ENCODE data around the gene CCN6. TPM values are rescaled to one million over a fixed set of nuclear protein-coding genes. Genes with fewer than 3 reads are reported as not detected.
A peak's percentile ranks its signal among the peaks of the same experiment; 100 is the strongest.

Gene CCN6
- total RNA-seq, 2 experiments from 2014 or later, result not detected

- Mint-ChIP-seq H3K27ac (no peak overlapping the region), H3K4me3 (no peak overlapping the region), H3K4me1 (peaks cover 41% of the 10 kb centered on the region), H3K36me3 (ENCODE audit: low read depth) (no peaks in the 10 kb centered on the region), H3K9me3 (no peaks in the 10 kb centered on the region), H3K27me3 (no peaks in the 10 kb centered on the region)
- no peak for DNase-seq
- ChIA-PET CTCF (interaction anchor here (1.1 to 3.4 kb wide), 10 partner anchors 10 to 308 kb away, joined by 4 to 34 read pairs (median 6); no protein-coding TSS in a partner anchor), POLR2A (interaction anchor here (0.7 kb wide), 1 partner anchor 1357 kb away, joined by 3 read pairs; no protein-coding TSS in a partner anchor)
Measured at GRCh38 chr6:112017760-112018537, 36.0 kb upstream of the CCN6 start.

GRCh38 chr6:112018619-112019416, 35.1 kb upstream of the CCN6 start:
- Mint-ChIP-seq H3K4me3 (no peak overlapping the region), H3K27me3 (no peaks in the 10 kb centered on the region), H3K27ac (peak overlapping the region; percentile 16), H3K36me3 (ENCODE audit: low read depth) (peaks cover 3% of the 10 kb centered on the region), H3K4me1 (peaks cover 42% of the 10 kb centered on the region), H3K9me3 (peaks cover 4% of the 10 kb centered on the region)
- no peak for DNase-seq
- POLR2A ChIA-PET, result no interaction called here
- CTCF ChIA-PET, result interaction anchor here (1.2 to 3.5 kb wide), 7 partner anchors 8 to 45 kb away, joined by 4 to 34 read pairs (median 9); no protein-coding TSS in a partner anchor

DNA sequence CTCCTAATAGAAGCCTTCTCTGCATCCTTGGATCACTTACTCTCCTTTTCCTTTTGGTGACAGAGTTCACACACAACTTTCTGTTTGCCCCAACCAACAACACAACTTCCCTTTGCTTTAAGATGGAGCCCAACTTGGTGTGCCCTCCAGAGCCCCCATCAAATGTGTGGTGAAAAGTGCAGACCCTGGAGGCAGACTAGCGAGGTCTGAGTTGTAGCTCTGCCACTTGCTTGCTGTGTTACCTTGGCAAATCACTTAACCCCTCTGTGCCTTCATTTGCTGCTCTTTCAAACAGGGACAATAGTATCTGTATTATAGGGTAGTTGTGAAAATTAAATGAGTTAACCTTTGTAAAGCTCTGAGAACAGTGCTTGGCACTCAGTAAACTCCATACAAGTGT, 34.3 kb upstream of the CCN6 start:
- no peak for DNase-seq
- H3K4me1 Mint-ChIP-seq, result peaks cover 42% of the 10 kb centered on the region
- ChIA-PET POLR2A (no interaction called here), CTCF (interaction anchor here (1.5 to 3.5 kb wide), 3 partner anchors 9 to 28 kb away, joined by 3 to 15 read pairs (median 10); no protein-coding TSS in a partner anchor)
- H3K36me3 Mint-ChIP-seq (ENCODE audit: low read depth), result peaks cover 9% of the 10 kb centered on the region
- H3K27ac Mint-ChIP-seq, result peak overlapping the region; percentile 16
- H3K4me3 Mint-ChIP-seq, result no peak overlapping the region
- H3K27me3 Mint-ChIP-seq, result no peaks in the 10 kb centered on the region
- H3K9me3 Mint-ChIP-seq, result peaks cover 9% of the 10 kb centered on the region

DNA sequence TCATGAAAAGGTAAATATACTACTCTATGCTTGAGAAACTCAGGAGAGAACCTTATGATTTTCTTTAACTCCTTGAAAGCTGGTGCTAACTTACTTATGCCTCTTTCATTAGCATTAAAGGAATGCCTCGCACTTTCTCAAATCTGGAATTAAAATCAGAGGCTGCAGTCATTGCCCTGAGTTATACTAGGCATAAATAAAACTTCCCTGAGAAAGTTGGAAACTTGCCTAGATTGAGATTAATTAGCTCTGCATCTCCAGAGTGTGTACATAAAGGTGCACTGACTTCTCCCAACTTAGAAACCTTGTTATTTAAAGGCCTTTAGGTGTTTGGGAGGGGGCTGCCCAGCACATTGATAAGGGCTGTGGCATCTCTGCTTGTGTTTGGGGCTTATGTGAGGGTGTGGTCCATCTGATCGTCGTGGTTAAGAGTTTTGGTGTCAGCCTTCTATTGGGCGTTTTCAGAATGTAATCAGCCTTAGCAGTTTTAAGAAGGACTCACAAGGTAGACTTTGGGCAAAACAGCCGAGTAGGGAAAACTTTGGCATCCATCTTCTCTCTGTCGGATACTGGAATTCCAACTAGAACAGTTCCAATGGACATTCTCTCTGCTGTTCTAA, 32.1 kb upstream of the CCN6 start:
- Mint-ChIP-seq H3K27ac (peak overlapping the region; percentile 1), H3K4me3 (no peak overlapping the region), H3K4me1 (peaks cover 37% of the 10 kb centered on the region), H3K36me3 (ENCODE audit: low read depth) (peaks cover 14% of the 10 kb centered on the region), H3K9me3 (peaks cover 13% of the 10 kb centered on the region), H3K27me3 (no peaks in the 10 kb centered on the region)
- DNase-seq, result no peak
- ChIA-PET CTCF (interaction anchor here (1.8 to 3.5 kb wide), 3 partner anchors 11 to 21 kb away, joined by 8 to 15 read pairs (median 10); no protein-coding TSS in a partner anchor), POLR2A (no interaction called here)

- DNase-seq, result no peak
- Mint-ChIP-seq H3K27ac (no peak overlapping the region), H3K9me3 (peaks cover 15% of the 10 kb centered on the region), H3K27me3 (no peaks in the 10 kb centered on the region), H3K4me3 (no peak overlapping the region), H3K4me1 (peaks cover 39% of the 10 kb centered on the region), H3K36me3 (ENCODE audit: low read depth) (peaks cover 18% of the 10 kb centered on the region)
- POLR2A ChIA-PET, result no interaction called here
- CTCF ChIA-PET, result interaction anchor here (3.5 kb wide), 1 partner anchor 12 kb away, joined by 15 read pairs; no protein-coding TSS in a partner anchor
Measured at GRCh38 chr6:112022749-112023148, 31.2 kb upstream of the CCN6 start.

DNA sequence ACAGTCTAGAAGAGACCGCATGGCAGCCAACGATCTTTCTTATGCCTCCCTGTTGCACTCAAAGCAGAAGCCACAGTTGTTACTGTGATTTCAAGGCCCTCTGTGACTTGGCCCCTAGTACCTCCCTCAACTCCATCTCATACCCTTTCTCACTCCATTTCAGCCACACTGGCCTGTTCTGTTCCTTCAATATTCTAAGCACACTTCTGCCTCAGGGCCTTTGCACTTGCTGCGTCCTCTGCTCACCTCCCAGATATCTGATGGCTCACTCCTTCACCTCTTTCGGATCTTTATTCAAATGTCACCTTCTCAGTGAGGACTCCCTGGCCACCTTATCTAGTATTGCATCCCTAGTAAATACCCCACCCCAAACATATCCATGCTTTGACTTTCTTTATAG, 29.4 kb upstream of the CCN6 start:
- DNase-seq, result no peak
- Mint-ChIP-seq H3K9me3 (peaks cover 18% of the 10 kb centered on the region), H3K4me3 (no peak overlapping the region), H3K27ac (no peak overlapping the region), H3K27me3 (no peaks in the 10 kb centered on the region), H3K36me3 (ENCODE audit: low read depth) (peaks cover 22% of the 10 kb centered on the region), H3K4me1 (peaks cover 50% of the 10 kb centered on the region)
- ChIA-PET CTCF (no interaction called here), POLR2A (no interaction called here)

DNA sequence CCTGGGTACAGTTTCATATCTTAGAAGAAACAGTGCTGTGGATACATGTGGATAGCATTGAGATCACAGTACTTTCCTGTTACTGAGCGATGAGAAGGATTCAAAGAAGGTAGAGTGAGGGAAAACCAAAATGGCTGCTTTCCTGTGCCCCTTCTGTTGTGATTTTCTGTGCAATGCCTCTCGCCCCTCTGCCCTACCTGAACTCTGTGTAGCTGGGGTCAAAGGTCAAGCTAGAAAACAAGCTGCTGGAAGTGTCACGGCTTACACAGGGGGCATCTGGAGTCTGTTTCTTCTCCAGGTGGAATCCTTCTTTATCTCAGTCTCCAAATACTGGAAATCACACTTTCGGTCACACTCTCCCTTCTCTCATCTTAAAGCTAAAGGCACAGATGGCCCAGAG, 27.0 kb upstream of the CCN6 start:
- no peak for DNase-seq
- Mint-ChIP-seq H3K36me3 (ENCODE audit: low read depth) (peaks cover 22% of the 10 kb centered on the region), H3K9me3 (peaks cover 18% of the 10 kb centered on the region), H3K27me3 (no peaks in the 10 kb centered on the region), H3K4me3 (no peak overlapping the region), H3K4me1 (peaks cover 59% of the 10 kb centered on the region), H3K27ac (peak overlapping the region; percentile 97)
- CTCF ChIA-PET, result interaction anchor here (0.8 to 4.3 kb wide), 10 partner anchors 10 to 768 kb away, joined by 3 to 34 read pairs (median 6); a partner anchor contains a TSS
- POLR2A ChIA-PET, result no interaction called here

- Mint-ChIP-seq H3K9me3 (peaks cover 18% of the 10 kb centered on the region), H3K4me1 (peaks cover 51% of the 10 kb centered on the region), H3K4me3 (peak overlapping the region; percentile 16), H3K27me3 (no peaks in the 10 kb centered on the region), H3K36me3 (ENCODE audit: low read depth) (peaks cover 22% of the 10 kb centered on the region), H3K27ac (peak overlapping the region; percentile 97)
- ChIA-PET CTCF (interaction anchor here (0.7 to 4.3 kb wide), 17 partner anchors 9 to 769 kb away, joined by 3 to 34 read pairs (median 4); a partner anchor contains a TSS), POLR2A (no interaction called here)
- DNase-seq, result peak; percentile 76
Measured at GRCh38 chr6:112027942-112028674, 25.8 kb upstream of the CCN6 start.

GRCh38 chr6:112029045-112029822, 24.7 kb upstream of the CCN6 start:
- Mint-ChIP-seq H3K4me3 (no peak overlapping the region), H3K4me1 (peaks cover 60% of the 10 kb centered on the region), H3K9me3 (peaks cover 12% of the 10 kb centered on the region), H3K27ac (peak overlapping the region; percentile 97), H3K36me3 (ENCODE audit: low read depth) (peaks cover 17% of the 10 kb centered on the region), H3K27me3 (no peaks in the 10 kb centered on the region)
- CTCF ChIA-PET, result interaction anchor here (0.6 to 4.3 kb wide), 11 partner anchors 8 to 285 kb away, joined by 3 to 34 read pairs (median 4); no protein-coding TSS in a partner anchor
- DNase-seq, result peak; percentile 65
- POLR2A ChIA-PET, result no interaction called here

DNA sequence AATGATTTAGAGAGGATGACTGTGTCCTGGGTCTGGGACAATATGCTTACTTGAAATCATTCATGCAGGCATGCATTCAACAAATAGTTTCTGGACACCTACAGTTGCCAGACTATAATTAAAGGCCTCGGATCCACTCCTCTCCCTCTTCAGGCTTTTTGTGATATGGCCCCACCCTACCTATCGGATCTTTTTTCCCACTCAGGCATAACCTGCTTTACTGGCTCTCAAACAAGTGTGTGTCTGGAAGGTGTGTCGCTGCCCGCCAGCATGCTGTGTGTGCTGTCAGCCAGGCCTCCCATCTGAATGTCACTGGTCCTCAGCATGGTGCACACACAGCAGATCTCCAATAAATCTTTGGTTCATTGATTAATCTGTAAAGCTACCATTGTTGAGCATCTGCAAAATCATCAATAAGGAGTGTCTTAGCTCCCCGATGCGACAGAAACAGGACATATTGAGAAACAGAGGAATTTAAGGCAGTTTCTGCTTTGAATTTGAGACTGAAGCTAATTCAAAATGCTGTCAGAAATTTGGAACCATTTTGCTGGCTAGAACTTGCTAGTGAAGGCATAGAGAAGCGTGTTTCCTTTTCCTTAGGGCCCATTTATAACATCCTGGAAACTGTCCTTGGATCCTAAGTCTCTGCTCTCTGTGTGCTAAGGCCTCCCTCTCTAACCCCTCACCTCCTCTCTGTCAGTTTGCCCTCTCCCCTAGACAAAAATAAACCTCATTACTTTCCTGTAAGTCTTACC, 23.5 kb upstream of the CCN6 start:
- Mint-ChIP-seq H3K27ac (peak overlapping the region; percentile 63), H3K9me3 (peaks cover 9% of the 10 kb centered on the region), H3K4me3 (no peak overlapping the region), H3K36me3 (ENCODE audit: low read depth) (peaks cover 13% of the 10 kb centered on the region), H3K4me1 (peaks cover 66% of the 10 kb centered on the region), H3K27me3 (no peaks in the 10 kb centered on the region)
- POLR2A ChIA-PET, result interaction anchor here (0.7 kb wide), 1 partner anchor 180 kb away, joined by 3 read pairs; no protein-coding TSS in a partner anchor
- CTCF ChIA-PET, result interaction anchor here (1.3 to 2.2 kb wide), 2 partner anchors 10 to 13 kb away, joined by 3 to 7 read pairs; no protein-coding TSS in a partner anchor
- no peak for DNase-seq

Measured in activated CD4-positive, alpha-beta T cell treated with anti-CD3 and anti-CD28 coated beads, Interleukin-2, amount 10 ng/mL, durations not matched to agents 7 days and 5 days (primary cell).